IMR-90 (cell line): ENCODE measurements around the gene CAMTA2. TPM values are rescaled to one million over a fixed set of nuclear protein-coding genes. Genes with fewer than 3 reads are reported as not detected.

Experiments
- ATAC-seq: fragments of 200-7000 bp; cut with Tn5 transposase; 2 replicates; pipeline ENCODE4 v1.9.1; 2020; ENCODE audit warnings: low read depth, mild to moderate bottlenecking, moderate library complexity
- BruUV-seq: library from RNA; stranded (reverse); fragments of 400-500 nt; replicated peaks from 2 replicates; lab custom pipeline; 2021; lab: Mats Ljungman, UMichigan
- CTCF ChIA-PET: fragments of 300-600 bp; formaldehyde crosslinking; extraction: SDS; loops from one replicate; lab custom pipeline; 2021; ENCODE audit warnings: antibody characterized with exemption; lab: Yijun Ruan, JAX
- POLR2A ChIA-PET: fragments of 300-600 bp; sonication (Branson Sonifier 250); formaldehyde crosslinking; loops from one replicate; lab custom pipeline; 2022; ENCODE audit warnings: antibody characterized with exemption; ENCODE audit not compliant: unreplicated experiment; lab: Charles Lee
- DNase-seq: peaks from one replicate; pipeline ENCODE4 v3.0.0; 2013
- H2AFZ ChIP-seq: replicated peaks from 2 replicates; pipeline ENCODE3; 2013; ENCODE audit warnings: low read length, mild to moderate bottlenecking; ENCODE audit not compliant: poor library complexity
- H2AK5ac ChIP-seq: 2 replicates; pipeline ENCODE4 v1.6.1; 2013; ENCODE audit warnings: low read depth, low read length, inconsistent platforms
- H2AK9ac ChIP-seq: replicated peaks from 2 replicates; pipeline ENCODE3; 2013; ENCODE audit warnings: mild to moderate bottlenecking, low read depth, low read length, moderate library complexity; ENCODE audit not compliant: poor library complexity
- H2BK120ac ChIP-seq: 2 replicates; pipeline ENCODE4 v1.6.1; 2013; ENCODE audit warnings: low read depth, low read length, inconsistent platforms
- H2BK15ac ChIP-seq: 3 replicates; pipeline ENCODE4 v1.6.1; 2013; ENCODE audit warnings: low read depth, low read length, inconsistent platforms
- H2BK20ac ChIP-seq: 2 replicates; pipeline ENCODE4 v1.6.1; 2013; ENCODE audit warnings: low read depth, mild to moderate bottlenecking, inconsistent platforms, low read length, moderate library complexity
- H2BK5ac ChIP-seq: 2 replicates; pipeline ENCODE4 v1.6.1; 2013; ENCODE audit warnings: mild to moderate bottlenecking, low read depth, low read length, inconsistent platforms; ENCODE audit not compliant: poor library complexity, severe bottlenecking
- H3K14ac ChIP-seq: replicated peaks from 2 replicates; pipeline ENCODE4 v1.6.1; 2013; ENCODE audit warnings: low read depth, low read length, inconsistent platforms
- H3K18ac ChIP-seq: 2 replicates; pipeline ENCODE4 v1.6.1; 2013; ENCODE audit warnings: low read depth, low read length, control low read depth
- H3K23ac ChIP-seq: 2 replicates; pipeline ENCODE4 v1.6.1; 2013; ENCODE audit warnings: low read depth, low read length, inconsistent platforms
- H3K27ac ChIP-seq: 2 replicates; pipeline ENCODE4 v1.5.1; 2013; ENCODE audit warnings: mild to moderate bottlenecking, control low read depth, low read length; ENCODE audit not compliant: insufficient read depth
- H3K27me3 ChIP-seq: 2 replicates; pipeline ENCODE4 v1.6.1; 2013; ENCODE audit warnings: low read length; ENCODE audit not compliant: control insufficient read depth, insufficient read depth
- H3K36me3 ChIP-seq: 2 replicates; pipeline ENCODE4 v1.6.1; 2013; ENCODE audit warnings: low read length, mixed read lengths; ENCODE audit not compliant: control insufficient read depth, insufficient read depth
- H3K4ac ChIP-seq: 2 replicates; pipeline ENCODE4 v1.6.1; 2013; ENCODE audit warnings: low read depth, low read length, inconsistent platforms
- H3K4me1 ChIP-seq: 2 replicates; pipeline ENCODE4 v1.6.1; 2013; ENCODE audit warnings: low read length, mixed read lengths; ENCODE audit not compliant: control insufficient read depth, insufficient read depth
- H3K4me2 ChIP-seq: 2 replicates; pipeline ENCODE4 v1.6.1; 2013; ENCODE audit warnings: low read depth, mild to moderate bottlenecking, control low read depth, low read length, moderate library complexity
- H3K4me3 ChIP-seq: 2 replicates; pipeline ENCODE4 v1.5.1; 2013; ENCODE audit warnings: low read depth, mild to moderate bottlenecking, control low read depth, low read length, moderate library complexity; ENCODE audit not compliant: insufficient read depth
- H3K56ac ChIP-seq: 2 replicates; pipeline ENCODE4 v1.6.1; 2013; ENCODE audit warnings: low read length, inconsistent platforms; ENCODE audit not compliant: insufficient read depth; ENCODE audit errors: extremely low read depth
- H3K79me1 ChIP-seq, 2 experiments: 2 replicates each; pipeline ENCODE4 v1.6.1; 2013; ENCODE audit warnings: low read length in 2 of 2, inconsistent platforms in 1 of 2, low read depth in 1 of 2
- H3K9ac ChIP-seq: 2 replicates; pipeline ENCODE4 v1.6.1; 2013; ENCODE audit warnings: low read depth, low read length, control low read depth
- H3K9me1 ChIP-seq: 2 replicates; pipeline ENCODE4 v1.6.1; 2013; ENCODE audit warnings: low read length, inconsistent platforms; ENCODE audit not compliant: insufficient read depth
- H3K9me3 ChIP-seq: 2 replicates; pipeline ENCODE4 v1.6.1; 2013; ENCODE audit warnings: low read length; ENCODE audit not compliant: control insufficient read depth, insufficient read depth
- H4K20me1 ChIP-seq: 2 replicates; pipeline ENCODE4 v1.6.1; 2013; ENCODE audit warnings: low read length, inconsistent platforms; ENCODE audit not compliant: insufficient read depth
- H4K5ac ChIP-seq: 2 replicates; pipeline ENCODE4 v1.6.1; 2013; ENCODE audit warnings: mild to moderate bottlenecking, low read depth, low read length, control low read depth
- H4K8ac ChIP-seq, 2 experiments: 2 replicates each; pipeline ENCODE4 v1.6.1; 2013; ENCODE audit warnings: low read depth in 2 of 2, low read length in 2 of 2, control low read depth in 1 of 2, inconsistent platforms in 1 of 2
- H4K91ac ChIP-seq: 2 replicates; pipeline ENCODE4 v1.6.1; 2013; ENCODE audit warnings: low read depth, low read length, inconsistent platforms; ENCODE audit not compliant: insufficient read depth
- POLR2A ChIP-seq: IDR thresholded peaks from 2 replicates; pipeline ENCODE4 v1.6.1; 2012; ENCODE audit warnings: mild to moderate bottlenecking, low read depth, low read length
- RAD21 ChIP-seq: IDR thresholded peaks from 2 replicates; pipeline ENCODE4 v1.6.1; 2012; ENCODE audit warnings: low read length, improper control_type of control experiment
- RFX5 ChIP-seq: IDR thresholded peaks from 2 replicates; pipeline ENCODE4 v1.8.0; 2012; ENCODE audit warnings: low read depth, mild to moderate bottlenecking, low read length, moderate library complexity
- WGBS, 2 experiments: methylation state at CpG; one replicate each; pipeline versions ENCODE4 v1.1.5 to v1.1.7; 2013; ENCODE audit warnings: missing lambda C conversion rate in 2 of 2; ENCODE audit not compliant: insufficient read length in 1 of 2; ENCODE audit errors: extremely low coverage in 2 of 2; 5-methylcytosine and 5-hydroxymethylcytosine counted together
- dilution Hi-C: fragments of 300-500 bp; cut with HindIII; formaldehyde crosslinking; loops from one replicate; pipeline ENCODE4 v1.14.3; 2018; ENCODE audit warnings: low sequenced_read_pairs; ENCODE audit not compliant: unreplicated experiment
- in situ Hi-C: fragments of 300-500 bp; cut with MboI; formaldehyde crosslinking; loops from 3 replicates; pipeline ENCODE4 v1.14.3; 2019; ENCODE audit warnings: low sequenced_read_pairs, inconsistent platforms, mixed read lengths
- intact Hi-C: fragments of 100-400 bp; cut with micrococcal nuclease; formaldehyde crosslinking; loops from 2 replicates; pipeline ENCODE4 v1.10.0; 2022
- polyA plus RNA-seq, 3 experiments: library from polyadenylated mRNA; depleted of rRNA; stranded (reverse); fragments of >200 nt; gene quantifications; 2 replicates each; pipeline ENCODE4 v1.2.3, GENCODE V29; 2012; ENCODE audit warnings: low replicate concordance in 1 of 3
- total RNA-seq: library from RNA; depleted of rRNA; stranded (reverse); fragments of >200 nt; gene quantifications from 2 replicates; pipeline ENCODE4 v1.2.3, GENCODE V29; 2012
- TF ChIP-seq, protein P1 (sequence below): fragments of 150-350 bp; IDR thresholded peaks from 2 replicates; pipeline ENCODE4 v1.6.1; 2017; ENCODE audit warnings: mild to moderate bottlenecking, antibody characterized with exemption, low read length, low read depth

Gene CAMTA2
- total and polyA plus RNA-seq, 2 of the 4 experiments (the other 2 are of a cell fraction) = 1.4 to 54.7 TPM

DNA sequence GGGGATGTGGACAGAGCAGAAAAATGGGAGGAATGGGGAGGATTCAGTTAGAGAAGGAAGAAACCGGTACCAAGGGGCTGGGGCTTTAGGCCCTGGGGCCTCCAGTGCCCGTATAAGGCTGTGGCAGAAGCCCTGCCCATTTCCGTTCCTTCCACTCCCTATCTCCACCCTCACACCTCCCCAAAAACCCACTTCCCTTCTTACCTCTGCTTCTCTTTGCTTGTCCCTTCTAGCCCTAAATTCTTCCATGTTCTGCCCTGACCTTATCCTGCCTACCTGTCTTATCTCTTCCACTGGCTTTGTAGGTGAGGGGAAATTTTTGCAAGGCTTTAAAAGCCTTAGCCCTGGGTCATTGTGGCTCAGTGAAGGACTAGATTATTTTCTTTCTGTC, 43.3 kb downstream of the CAMTA2 start:
- BruUV-seq = no TSS peak
- H3K4ac ChIP-seq = no peak overlapping the region
- H2AK9ac ChIP-seq = no peak overlapping the region
- H3K27ac ChIP-seq = no peak overlapping the region
- H2BK20ac ChIP-seq = no peak overlapping the region
- no CpG with 5 or more reads among the region's 3 CpGs for WGBS, 2 experiments
- H3K18ac ChIP-seq = no peak overlapping the region
- peak overlapping the region; percentile 22 for H2BK5ac ChIP-seq
- peaks cover 7% of the 10 kb centered on the region; the same call in 1 of the 2 replicates for H3K9me1 ChIP-seq
- H2BK15ac ChIP-seq = no peak overlapping the region
- H3K14ac ChIP-seq = no peak overlapping the region
- H4K8ac ChIP-seq = no peak overlapping the region; a peak in 1 of 4 replicates
- ChIA-PET POLR2A (interaction anchor here (2.2 kb wide), 1 partner anchor 23 kb away, joined by 6 read pairs; the partner anchor contains the start of gene SPAG7), CTCF (no interaction called here)
- H4K91ac ChIP-seq = no peak overlapping the region
- peaks cover 14 to 49% of the 10 kb centered on the region in 2 experiments; a peak in 3 of 4 replicates for H3K79me1 ChIP-seq
- no peak for DNase-seq
- TF ChIP-seq RFX5 (no peak), RAD21 (no peak), POLR2A (peak; percentile 14; the same call in 1 of the 2 replicates)
- TF ChIP-seq, protein P1, sequence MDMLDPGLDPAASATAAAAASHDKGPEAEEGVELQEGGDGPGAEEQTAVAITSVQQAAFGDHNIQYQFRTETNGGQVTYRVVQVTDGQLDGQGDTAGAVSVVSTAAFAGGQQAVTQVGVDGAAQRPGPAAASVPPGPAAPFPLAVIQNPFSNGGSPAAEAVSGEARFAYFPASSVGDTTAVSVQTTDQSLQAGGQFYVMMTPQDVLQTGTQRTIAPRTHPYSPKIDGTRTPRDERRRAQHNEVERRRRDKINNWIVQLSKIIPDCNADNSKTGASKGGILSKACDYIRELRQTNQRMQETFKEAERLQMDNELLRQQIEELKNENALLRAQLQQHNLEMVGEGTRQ = no peak
- peaks cover 12% of the 10 kb centered on the region for H3K4me1 ChIP-seq
- H3K27me3 ChIP-seq = no peaks in the 10 kb centered on the region
- no peak overlapping the region for H3K4me3 ChIP-seq
- dilution Hi-C loops (no loop called here), intact Hi-C loops (no loop called here), in situ Hi-C loops (no loop called here)
- no peak overlapping the region for H3K9ac ChIP-seq
- peaks cover 41% of the 10 kb centered on the region for H3K36me3 ChIP-seq
- no peak overlapping the region for H3K56ac ChIP-seq
- no peak overlapping the region for H4K5ac ChIP-seq
- H2BK120ac ChIP-seq = no peak overlapping the region
- no peak overlapping the region for H2AFZ ChIP-seq
- H3K4me2 ChIP-seq = no peak overlapping the region
- no peak for ATAC-seq
- no peaks in the 10 kb centered on the region for H3K9me3 ChIP-seq
- 0 out of 2 replicates have a peak overlapping the region, but pooled peaks have one; percentile 41 for H3K23ac ChIP-seq
- peaks cover 68% of the 10 kb centered on the region for H4K20me1 ChIP-seq
- H2AK5ac ChIP-seq = no peak overlapping the region
